ENCODE results near the gene TRIM45. TPM values are rescaled to one million over a fixed set of nuclear protein-coding genes. Genes with fewer than 3 reads are reported as not detected.

TRIM45 gene
- total RNA-seq, 1 donor from 2014 or later = 2.9 TPM

GRCh38 chr1:117096951-117097408, 24.6 kb downstream of the TRIM45 start:
- Histone ChIP-seq H3K27me3 (ENCODE audit: control insufficient read depth, insufficient read depth, low read length) (no peaks in the 10 kb centered on the region), H3K4me3 (ENCODE audit: low read depth, low read length) (no peak overlapping the region), H3K36me3 (ENCODE audit: control insufficient read depth, insufficient read depth, low read length) (peaks cover 2% of the 10 kb centered on the region)
- DNase-seq (ENCODE audit: low read depth) (no peak), FAIRE-seq (no peak)
- TF ChIP-seq CTCF (IDR thresholded peaks at IDR 0.05; ENCODE audit: insufficient read depth, low read length, severe bottlenecking) = no peak

- H3K27me3 ChIP-seq (ENCODE audit: control insufficient read depth, insufficient read depth, low read length) = no peaks in the 10 kb centered on the region
- no peak for TF ChIP-seq CTCF (IDR thresholded peaks at IDR 0.05; ENCODE audit: insufficient read depth, low read length, severe bottlenecking)
- H3K4me3 ChIP-seq (ENCODE audit: low read depth, low read length) = no peak overlapping the region
- DNase-seq (ENCODE audit: low read depth) = no peak
- peaks cover 5% of the 10 kb centered on the region for H3K36me3 ChIP-seq (ENCODE audit: control insufficient read depth, insufficient read depth, low read length)
- FAIRE-seq = no peak
These were observed 26.5 kb downstream of the TRIM45 start for GRCh38 chr1:117094841-117095604.

DNA sequence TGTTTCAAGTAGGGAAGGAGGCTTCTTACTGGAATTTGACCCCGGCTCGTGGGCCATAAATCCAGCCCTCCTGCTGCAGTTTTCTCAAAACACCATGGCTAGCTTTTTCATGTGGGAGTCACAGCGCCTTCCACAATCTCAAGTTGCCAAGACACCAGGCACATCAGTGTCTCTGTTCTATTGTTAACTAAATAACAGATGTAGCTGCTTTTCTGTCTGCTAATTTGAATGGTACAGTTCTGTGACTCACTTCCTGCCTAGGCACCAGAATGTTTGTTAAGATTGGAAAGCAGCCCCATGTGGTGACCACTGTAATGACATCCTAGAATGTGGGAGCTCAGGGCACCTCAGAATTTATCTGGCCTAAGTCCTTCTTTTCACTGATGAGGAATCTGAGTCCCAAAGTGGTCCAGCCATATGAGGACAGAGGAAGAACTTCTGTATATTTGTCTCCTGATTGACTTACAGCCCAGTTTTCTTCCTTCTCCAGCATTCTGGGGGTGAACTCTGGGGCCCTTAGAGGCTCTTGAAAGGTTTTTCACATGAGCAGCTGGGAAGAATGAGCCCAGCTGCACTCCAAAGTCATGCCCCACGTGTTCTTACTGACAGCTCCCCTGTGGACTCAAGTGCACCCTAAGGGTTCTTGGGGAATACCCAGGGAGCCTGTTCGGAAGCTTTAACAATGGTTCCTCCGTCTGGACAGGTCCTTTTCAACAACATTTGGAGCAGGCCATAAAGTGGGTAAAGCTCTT, 27.5 kb downstream of the TRIM45 start:
- Histone ChIP-seq H3K27me3 (ENCODE audit: control insufficient read depth, insufficient read depth, low read length) (no peaks in the 10 kb centered on the region), H3K4me3 (ENCODE audit: low read depth, low read length) (no peak overlapping the region), H3K36me3 (ENCODE audit: control insufficient read depth, insufficient read depth, low read length) (peaks cover 5% of the 10 kb centered on the region)
- FAIRE-seq (no peak), DNase-seq (ENCODE audit: low read depth) (peak; percentile 87)
- TF ChIP-seq CTCF (IDR thresholded peaks at IDR 0.05; ENCODE audit: insufficient read depth, low read length, severe bottlenecking) = peak; percentile 47

DNA sequence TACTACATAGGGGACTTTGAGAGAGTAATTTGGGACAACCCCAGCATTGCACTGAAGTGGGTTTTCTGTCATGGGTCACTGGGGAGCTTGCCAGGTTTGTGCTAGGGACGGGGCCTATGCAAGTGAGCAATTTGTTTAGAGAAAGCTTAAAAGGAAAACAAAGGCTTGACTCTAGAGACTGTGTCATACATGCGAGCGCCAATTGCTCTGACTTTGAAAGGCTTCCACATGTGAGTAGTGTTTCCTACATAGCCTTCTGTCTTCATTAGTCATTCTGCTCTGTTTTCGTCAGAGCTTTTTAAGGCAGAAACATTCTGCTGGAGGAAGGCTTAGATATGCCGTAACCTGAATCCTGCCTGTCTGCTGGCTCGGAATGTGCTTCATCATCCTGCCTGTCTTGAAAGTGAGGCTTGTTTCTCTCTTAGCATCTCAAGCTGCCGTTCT, 28.4 kb downstream of the TRIM45 start:
- Histone ChIP-seq H3K36me3 (ENCODE audit: control insufficient read depth, insufficient read depth, low read length) (peaks cover 5% of the 10 kb centered on the region), H3K4me3 (ENCODE audit: low read depth, low read length) (no peak overlapping the region), H3K27me3 (ENCODE audit: control insufficient read depth, insufficient read depth, low read length) (no peaks in the 10 kb centered on the region)
- TF ChIP-seq CTCF (IDR thresholded peaks at IDR 0.05; ENCODE audit: insufficient read depth, low read length, severe bottlenecking) = no peak
- DNase-seq (ENCODE audit: low read depth) = peak; percentile 100
- FAIRE-seq = no peak

GRCh38 chr1:117092594-117092993, 29.0 kb downstream of the TRIM45 start:
- Histone ChIP-seq H3K4me3 (ENCODE audit: low read depth, low read length) (no peak overlapping the region), H3K27me3 (ENCODE audit: control insufficient read depth, insufficient read depth, low read length) (no peaks in the 10 kb centered on the region), H3K36me3 (ENCODE audit: control insufficient read depth, insufficient read depth, low read length) (peaks cover 5% of the 10 kb centered on the region)
- no peak for FAIRE-seq
- TF ChIP-seq CTCF (IDR thresholded peaks at IDR 0.05; ENCODE audit: insufficient read depth, low read length, severe bottlenecking) = no peak
- DNase-seq (ENCODE audit: low read depth) = peak; percentile 32

Measured in bronchial epithelial cell (primary cell).